NCI-H460 (cell line): ENCODE results near the gene PEX14. TPM values are rescaled to one million over a fixed set of nuclear protein-coding genes. Genes with fewer than 3 reads are reported as not detected.

Experiments
- DNase-seq: peaks from one replicate; pipeline ENCODE4 v3.0.0-alpha.2; 2016; ENCODE audit warnings: low read depth; ENCODE audit errors: extremely low read depth
- total RNA-seq: library from RNA; depleted of rRNA; stranded (reverse); fragments of >200 nt; shearing (Covaris generic); gene quantifications from 2 replicates; pipeline ENCODE4 v1.2.3, GENCODE V29; 2014

PEX14 gene
- total RNA-seq, 1 experiment from 2014 or later, result 9.6 TPM

DNA sequence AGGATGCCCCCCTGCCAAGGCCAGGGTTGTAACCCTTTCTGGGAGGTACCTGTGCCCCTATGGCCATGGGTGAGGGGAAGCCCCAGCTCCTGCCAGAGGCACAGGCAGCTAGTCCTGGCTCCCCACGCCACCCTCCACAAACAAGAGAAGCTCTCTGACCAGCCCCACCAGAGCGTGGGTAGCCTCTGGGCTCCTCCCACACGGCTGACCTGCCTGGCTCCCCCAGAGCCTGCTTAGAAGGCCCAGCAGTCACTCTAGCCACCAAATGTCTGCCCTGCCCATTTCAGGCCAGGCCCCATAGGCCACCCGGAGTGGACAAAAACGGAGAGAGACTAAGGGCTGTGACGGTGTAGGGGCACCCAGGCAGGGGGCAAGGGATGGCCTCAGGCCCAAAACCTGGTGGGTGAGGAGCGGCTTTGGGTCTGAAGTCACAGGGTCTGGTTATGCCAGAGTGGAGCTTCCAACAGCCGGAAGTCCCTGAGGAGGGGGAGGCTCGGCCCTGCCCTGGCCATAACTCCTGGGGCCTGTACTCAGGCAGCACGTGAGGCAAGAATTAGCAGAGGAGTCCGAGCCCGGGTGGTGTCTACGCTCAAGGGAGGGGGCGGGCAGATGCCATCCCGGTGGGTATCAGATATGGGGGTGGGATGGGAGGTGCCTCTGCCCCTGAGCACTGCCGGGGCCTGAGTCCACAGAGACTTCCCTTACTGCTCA, 166.2 kb downstream of the PEX14 start:
- DNase-seq, result no peak

GRCh38 chr1:10641976-10642375, 167.2 kb downstream of the PEX14 start:
- no peak for DNase-seq

- DNase-seq, result no peak
Measured at GRCh38 chr1:10642403-10643080, 167.8 kb downstream of the PEX14 start.

- no peak for DNase-seq
Measured at GRCh38 chr1:10643607-10644306, 169.0 kb downstream of the PEX14 start.

DNA sequence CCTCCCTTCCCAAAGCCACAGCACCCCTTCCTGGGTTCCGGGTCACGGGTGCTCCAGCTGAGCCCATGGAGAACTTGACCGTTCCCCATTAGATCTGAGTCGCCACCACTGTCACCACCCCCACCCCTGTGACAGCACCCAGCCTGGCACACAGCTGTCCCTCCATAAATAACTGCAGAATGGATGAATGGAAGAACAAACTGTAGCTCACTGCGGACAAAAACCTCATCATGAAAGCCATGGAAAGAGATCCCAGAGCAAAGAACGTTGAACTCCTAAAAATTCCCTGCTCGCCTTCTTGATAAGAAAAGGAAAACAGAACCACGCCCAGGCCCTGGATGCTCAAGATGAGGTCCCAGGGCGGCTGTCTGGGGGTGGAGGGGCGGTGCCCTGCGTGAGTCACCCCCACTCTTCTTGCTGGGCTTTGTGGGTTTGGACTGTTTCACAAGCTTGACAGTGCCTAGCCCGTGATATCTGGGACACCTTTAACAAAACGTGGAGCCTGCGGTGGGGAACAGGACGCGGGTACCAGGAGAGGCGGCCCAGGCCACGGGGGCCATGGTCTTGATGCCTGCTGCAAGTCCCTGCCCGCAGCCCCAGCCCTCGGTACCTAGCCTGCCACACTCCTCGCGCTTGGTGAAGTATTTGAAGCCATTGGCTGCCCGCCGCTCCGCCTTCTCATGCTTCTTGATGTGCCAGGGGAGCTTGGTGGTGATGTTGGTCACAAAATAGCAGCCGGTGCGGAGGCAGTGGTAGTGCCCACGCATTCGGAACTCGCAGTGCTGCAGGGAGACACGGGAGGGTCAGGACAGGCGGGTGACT, 169.8 kb downstream of the PEX14 start:
- no peak for DNase-seq

- DNase-seq, result no peak
Measured at GRCh38 chr1:10646347-10646861, 171.7 kb downstream of the PEX14 start.

DNA sequence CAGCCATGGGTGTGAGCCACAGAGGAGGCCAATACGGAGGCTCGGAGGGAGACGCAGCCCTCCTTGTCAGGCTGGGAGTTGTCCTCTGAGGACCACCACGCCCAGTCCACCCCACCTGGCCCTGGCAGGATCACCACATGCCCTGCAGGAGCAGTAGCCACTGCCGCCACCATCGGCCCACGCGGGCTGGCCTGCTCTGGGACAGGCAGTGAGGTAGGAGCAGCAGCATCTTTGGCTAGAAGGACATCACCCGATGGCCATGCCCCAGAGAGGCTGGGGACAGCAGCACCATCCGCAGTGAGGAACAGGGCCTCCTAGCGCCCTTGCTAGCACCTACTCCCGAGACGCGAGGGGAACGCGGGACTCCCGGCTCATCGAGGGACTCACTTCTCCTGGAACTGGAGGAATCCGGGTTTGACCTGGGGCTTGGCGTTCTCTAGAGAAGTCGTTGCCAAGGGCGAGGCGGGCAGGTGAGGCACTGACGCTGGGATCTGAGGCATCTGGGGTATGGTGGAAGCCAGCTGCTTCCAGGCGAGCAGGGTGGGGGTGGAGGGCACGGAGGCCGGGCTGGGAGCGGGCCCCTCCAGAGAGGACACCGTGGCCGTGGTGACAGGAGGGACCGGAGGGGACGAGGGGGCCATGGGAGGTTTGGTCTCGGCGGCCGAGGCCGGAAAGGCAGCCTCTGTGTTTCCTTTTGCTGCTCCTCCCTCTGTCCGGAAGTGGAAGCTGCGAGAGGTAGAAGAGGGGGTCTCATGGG, 172.8 kb downstream of the PEX14 start:
- DNase-seq, result no peak

- no peak for DNase-seq
Measured at GRCh38 chr1:10648689-10649516, 174.2 kb downstream of the PEX14 start.

DNA sequence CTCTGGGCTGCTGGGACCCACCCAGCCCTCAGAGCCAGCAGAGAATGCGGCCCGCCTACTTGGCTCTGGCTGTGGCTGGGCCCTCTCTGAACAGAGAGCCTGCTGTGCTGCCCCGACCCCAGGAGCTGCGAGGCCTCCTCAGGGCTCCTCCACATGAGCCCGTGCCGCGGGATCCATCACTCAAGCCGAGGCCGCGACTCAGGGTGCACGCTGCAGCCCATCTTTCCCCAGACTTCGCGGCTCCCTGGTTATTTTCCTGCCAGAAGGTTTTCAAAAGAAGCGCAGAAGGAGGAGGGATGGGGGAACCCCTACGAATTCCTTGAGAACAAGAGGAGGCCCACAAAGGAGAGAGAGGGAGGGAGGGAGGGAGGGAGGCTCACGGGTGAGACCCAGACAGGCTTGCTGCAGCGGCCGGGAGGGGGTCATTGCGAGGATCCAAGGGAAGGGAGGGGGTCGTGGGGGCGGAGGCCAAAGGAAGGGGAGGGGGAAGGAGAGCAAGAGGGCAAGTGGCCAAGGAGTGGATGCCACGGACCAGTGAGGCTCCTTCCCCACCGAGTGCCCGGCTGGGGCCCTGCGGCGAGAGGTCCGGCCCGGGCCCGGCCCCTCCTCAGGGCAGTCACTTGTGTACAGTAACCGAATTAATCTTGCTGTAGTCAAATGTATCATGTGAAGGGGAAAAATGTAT, 174.9 kb downstream of the PEX14 start:
- no peak for DNase-seq

DNA sequence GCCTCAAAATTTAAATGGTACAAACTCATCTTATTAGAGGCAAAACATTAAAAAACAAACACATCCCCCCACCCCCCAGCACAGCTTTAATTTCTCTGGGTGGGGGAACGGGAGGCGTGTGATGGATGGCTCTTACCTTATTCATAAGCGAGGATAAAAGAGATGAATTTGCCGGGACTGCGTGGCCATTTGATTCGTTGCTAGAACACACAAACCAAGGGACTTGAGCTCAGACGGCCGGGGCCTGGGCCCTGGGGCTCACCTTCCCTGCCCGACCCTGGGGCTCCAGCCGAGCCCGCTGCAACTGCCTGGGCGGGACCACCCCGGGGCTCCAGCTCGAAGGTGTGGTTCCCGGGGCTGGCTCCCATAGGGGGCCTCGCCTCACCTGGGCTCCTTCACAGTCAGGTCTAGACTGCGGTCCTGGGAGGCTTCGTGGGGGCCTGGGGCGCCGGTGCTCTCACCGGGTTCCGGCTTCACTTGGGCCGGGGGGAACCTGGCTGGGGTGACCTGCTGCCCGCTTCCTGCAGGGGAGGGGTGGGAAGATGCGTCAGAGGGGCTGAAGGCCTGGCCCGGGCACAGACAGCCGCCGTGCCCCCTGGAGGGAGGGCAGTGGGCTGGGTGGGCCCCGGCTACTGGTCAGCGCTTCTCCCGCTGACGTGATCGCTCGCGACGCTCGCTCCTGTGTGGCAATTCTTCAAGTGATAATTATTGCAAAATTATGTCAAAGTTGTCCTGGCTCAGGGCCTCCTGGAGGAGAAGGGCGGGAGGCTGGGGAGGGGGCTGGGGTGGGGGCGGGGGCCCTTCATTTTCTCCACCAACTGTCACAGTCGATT, 176.0 kb downstream of the PEX14 start:
- no peak for DNase-seq

- DNase-seq, result no peak
Measured at GRCh38 chr1:10651389-10651766, 176.6 kb downstream of the PEX14 start.

- no peak for DNase-seq
Measured at GRCh38 chr1:10651793-10652192, 177.0 kb downstream of the PEX14 start.

GRCh38 chr1:10652626-10653025, 177.9 kb downstream of the PEX14 start:
- DNase-seq, result no peak

- DNase-seq, result no peak
Measured at GRCh38 chr1:10653370-10654125, 178.8 kb downstream of the PEX14 start.

- DNase-seq, result no peak
Measured at GRCh38 chr1:10655002-10655401, 180.3 kb downstream of the PEX14 start.

- DNase-seq, result no peak
Measured at GRCh38 chr1:10656431-10656830, 181.7 kb downstream of the PEX14 start.
